BE2C (cell line): Measurements from ENCODE around the gene TCF3.
A peak's percentile ranks its signal among the peaks of the same experiment; 100 is the strongest.

Experiments
- DNase-seq: peaks from one replicate; pipeline ENCODE4 v3.0.0-alpha.2; 2020
- H3K27me3 ChIP-seq: fragments of 250-450 bp; sonication (Bioruptor Pico); 2 replicates; pipeline ENCODE4 v1.5.1; 2020; ENCODE audit warnings: mild to moderate bottlenecking
- H3K36me3 ChIP-seq: fragments of 250-450 bp; sonication (Bioruptor Pico); 2 replicates; pipeline ENCODE4 v1.5.1; 2020; ENCODE audit warnings: mild to moderate bottlenecking
- H3K4me1 ChIP-seq: fragments of 250-450 bp; sonication (Bioruptor Pico); 2 replicates; pipeline ENCODE4 v1.5.1; 2020
- H3K4me3 ChIP-seq: 2 replicates; pipeline ENCODE4 v1.5.1; 2011; ENCODE audit warnings: low read depth, low read length
- H3K9me3 ChIP-seq: fragments of 250-450 bp; sonication (Bioruptor Pico); 2 replicates; pipeline ENCODE4 v1.5.1; 2020
- TF ChIP-seq, protein P1 (sequence below): IDR thresholded peaks from 2 replicates; pipeline ENCODE4 v1.5.1; 2012; ENCODE audit warnings: mild to moderate bottlenecking, low read depth, low read length

The TCF3 gene

DNA sequence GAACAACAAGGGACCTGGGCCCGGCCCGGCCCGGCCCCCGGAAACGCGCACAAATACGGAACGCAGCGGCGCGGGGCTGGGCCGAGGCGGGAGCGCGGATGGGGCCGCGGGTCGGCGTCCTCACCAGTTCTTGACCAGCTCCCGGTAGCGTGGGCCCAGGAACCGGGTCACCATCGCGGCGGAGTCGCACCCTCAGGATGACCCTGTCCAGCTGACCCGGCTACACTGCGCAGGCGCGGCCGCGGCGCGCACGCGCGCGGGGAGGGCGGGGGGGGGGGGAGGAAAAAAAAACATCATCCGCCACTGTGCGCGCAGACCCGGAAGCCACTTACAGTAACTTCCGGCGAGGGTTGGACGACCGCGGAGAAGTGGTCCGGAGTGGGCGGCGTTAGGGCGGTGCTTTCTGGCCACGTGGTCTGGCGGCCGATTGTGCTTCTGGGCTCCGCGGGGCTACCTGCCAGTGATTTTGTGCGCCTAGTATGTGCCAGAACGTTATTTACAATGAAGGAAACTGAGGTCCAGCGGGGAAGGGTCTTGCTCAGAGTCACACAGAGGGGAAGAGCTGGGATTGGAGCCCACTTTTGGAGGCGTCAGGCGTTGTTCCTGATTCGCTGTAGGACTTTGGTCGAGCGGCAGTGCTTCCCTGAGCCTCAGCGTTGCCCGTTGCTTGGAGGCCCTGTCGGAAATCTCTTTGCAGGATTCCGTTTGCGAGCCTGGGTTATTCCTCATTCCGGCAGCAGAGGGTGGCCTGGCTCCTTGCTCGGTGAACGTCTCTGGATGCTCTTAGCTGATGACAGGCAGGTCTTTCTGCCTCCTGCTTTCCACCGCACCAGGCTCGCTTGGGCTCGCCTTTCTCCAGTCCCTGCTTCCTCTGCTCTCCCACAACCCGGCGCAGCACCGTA lies 46.9 kb downstream of the TCF3 start, which contains the start of gene UQCR11:
Gene UQCR11, minus strand, starts transcription at position 227 of the 902 bp plus-strand sequence. Its CDS starts 53 bp downstream, at position 174.
- H3K4me3 ChIP-seq = peak within 1 kb of the TSS; percentile 87
- H3K9me3 ChIP-seq = no peaks in the 10 kb centered on the region
- no peaks in the 10 kb centered on the region for H3K27me3 ChIP-seq
- H3K4me1 ChIP-seq = no peaks in the 10 kb centered on the region
- peaks cover 14% of the 10 kb centered on the region for H3K36me3 ChIP-seq
- TF ChIP-seq, protein P1, sequence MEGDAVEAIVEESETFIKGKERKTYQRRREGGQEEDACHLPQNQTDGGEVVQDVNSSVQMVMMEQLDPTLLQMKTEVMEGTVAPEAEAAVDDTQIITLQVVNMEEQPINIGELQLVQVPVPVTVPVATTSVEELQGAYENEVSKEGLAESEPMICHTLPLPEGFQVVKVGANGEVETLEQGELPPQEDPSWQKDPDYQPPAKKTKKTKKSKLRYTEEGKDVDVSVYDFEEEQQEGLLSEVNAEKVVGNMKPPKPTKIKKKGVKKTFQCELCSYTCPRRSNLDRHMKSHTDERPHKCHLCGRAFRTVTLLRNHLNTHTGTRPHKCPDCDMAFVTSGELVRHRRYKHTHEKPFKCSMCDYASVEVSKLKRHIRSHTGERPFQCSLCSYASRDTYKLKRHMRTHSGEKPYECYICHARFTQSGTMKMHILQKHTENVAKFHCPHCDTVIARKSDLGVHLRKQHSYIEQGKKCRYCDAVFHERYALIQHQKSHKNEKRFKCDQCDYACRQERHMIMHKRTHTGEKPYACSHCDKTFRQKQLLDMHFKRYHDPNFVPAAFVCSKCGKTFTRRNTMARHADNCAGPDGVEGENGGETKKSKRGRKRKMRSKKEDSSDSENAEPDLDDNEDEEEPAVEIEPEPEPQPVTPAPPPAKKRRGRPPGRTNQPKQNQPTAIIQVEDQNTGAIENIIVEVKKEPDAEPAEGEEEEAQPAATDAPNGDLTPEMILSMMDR = peak; percentile 67
- DNase-seq = peak; percentile 95

DNA sequence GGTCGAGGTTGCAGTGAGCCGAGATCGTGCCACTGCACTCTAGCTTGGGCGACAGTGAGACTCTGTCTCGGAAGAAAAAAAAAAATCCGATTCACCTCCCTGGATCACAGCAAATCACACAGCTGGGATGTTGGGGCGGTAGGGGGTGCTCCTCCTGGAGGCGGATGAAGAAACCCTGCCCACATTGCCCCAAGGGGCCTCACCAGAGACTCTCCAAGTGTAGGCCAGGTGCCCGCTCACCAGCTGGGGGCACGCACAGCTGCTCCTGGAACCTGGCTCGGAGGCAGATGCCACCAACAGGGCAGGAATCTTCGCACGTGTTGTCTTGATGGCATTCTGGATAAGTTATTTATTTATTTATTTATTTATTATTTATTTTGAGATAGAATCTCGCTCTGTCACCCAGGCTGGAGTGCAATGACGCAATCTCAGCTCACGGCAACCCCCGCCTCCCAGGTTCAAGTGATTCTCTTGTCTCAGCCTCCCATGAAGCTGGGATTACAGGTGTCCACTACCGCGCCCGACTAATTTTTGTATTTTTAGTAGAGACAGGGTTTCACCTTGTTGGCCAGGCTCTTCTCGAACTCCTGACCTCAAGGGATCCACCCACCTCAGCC lies 50.2 kb downstream of the TCF3 start:
- H3K36me3 ChIP-seq = peaks cover 35% of the 10 kb centered on the region
- no peaks in the 10 kb centered on the region for H3K4me1 ChIP-seq
- H3K4me3 ChIP-seq = no peak overlapping the region
- no peaks in the 10 kb centered on the region for H3K9me3 ChIP-seq
- TF ChIP-seq, protein P1 = no peak
- no peaks in the 10 kb centered on the region for H3K27me3 ChIP-seq
- DNase-seq = no peak

- H3K36me3 ChIP-seq = peaks cover 40% of the 10 kb centered on the region
- no peak for DNase-seq
- no peaks in the 10 kb centered on the region for H3K4me1 ChIP-seq
- no peaks in the 10 kb centered on the region for H3K9me3 ChIP-seq
- no peaks in the 10 kb centered on the region for H3K27me3 ChIP-seq
- TF ChIP-seq, protein P1 = peak; percentile 23
- H3K4me3 ChIP-seq = no peak overlapping the region
Measured at GRCh38 chr19:1601613-1602064, 50.8 kb downstream of the TCF3 start.

DNA sequence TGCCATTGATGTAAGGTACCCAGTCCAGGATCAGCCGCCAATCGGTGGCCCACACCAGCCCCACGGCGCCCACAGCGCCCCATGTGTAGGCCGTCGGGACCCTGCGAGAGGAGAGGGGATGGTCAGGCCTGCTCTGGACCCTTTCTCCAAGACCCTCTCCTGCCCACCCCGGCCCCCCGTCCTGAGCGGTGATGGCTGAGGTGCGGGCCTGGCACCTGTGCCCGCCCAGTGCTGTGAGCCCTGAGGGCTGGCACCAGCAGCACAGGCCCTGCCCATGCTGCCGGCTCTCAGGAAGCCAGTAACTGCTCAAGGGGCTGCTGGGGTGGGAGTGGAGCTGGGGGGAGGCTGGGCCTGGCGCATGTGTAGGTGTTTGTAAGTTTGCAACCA lies 53.0 kb downstream of the TCF3 start:
- Histone ChIP-seq H3K4me1 (no peaks in the 10 kb centered on the region), H3K27me3 (no peaks in the 10 kb centered on the region), H3K9me3 (no peaks in the 10 kb centered on the region), H3K4me3 (no peak overlapping the region), H3K36me3 (peaks cover 42% of the 10 kb centered on the region)
- no peak for DNase-seq
- TF ChIP-seq, protein P1 = no peak

DNA sequence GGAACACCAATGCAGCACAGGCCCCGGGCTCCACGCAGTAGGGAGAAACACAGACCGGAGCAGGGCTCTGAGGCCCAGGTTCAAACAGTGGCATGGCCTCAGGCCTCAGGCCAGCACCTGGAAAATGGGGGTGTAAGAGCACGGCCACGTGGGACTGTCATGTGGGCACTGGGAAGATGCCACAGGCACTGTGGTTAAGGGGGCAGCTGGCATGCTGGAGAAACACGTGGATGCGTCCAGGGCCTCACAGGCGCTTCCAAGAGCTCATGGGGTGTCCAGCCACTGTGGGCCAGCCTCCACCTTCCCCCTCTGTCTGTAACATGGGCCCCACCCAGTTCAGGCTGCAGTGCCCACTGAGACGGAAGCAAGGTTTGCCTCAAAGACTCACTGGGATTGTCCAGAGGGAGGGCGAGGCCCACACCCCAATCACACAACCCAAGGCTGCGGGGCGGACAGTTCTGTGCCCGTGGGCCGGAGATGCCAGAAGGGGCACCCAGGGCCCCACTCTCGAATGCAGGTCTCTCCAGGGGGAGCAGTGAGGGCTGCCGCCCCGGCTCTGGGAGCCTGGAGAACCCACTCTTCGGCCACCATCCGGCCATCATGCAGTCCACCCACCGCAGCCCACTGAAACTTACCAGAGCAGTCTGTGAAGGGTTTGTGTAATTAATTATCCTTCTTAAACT lies 53.5 kb downstream of the TCF3 start:
- no peak overlapping the region for H3K4me3 ChIP-seq
- TF ChIP-seq, protein P1 = no peak
- no peaks in the 10 kb centered on the region for H3K27me3 ChIP-seq
- peaks cover 42% of the 10 kb centered on the region for H3K36me3 ChIP-seq
- no peaks in the 10 kb centered on the region for H3K9me3 ChIP-seq
- H3K4me1 ChIP-seq = no peaks in the 10 kb centered on the region
- DNase-seq = no peak
